Stimulated activated CD4-positive, alpha-beta T cell treated with anti-CD3 and anti-CD28 coated beads, Interleukin-15, amount 100 ng/mL, for 48 hours (primary cell): ENCODE data around the gene SCGB1D1.

Experiments used
- DNase-seq, 2 donors: peaks; one replicate each; pipeline ENCODE4 v3.0.0-alpha.2; 2020; ENCODE audit warnings: low read depth in 2 of 2

SCGB1D1 gene

GRCh38 chr11:62233730-62234129 lies 43.7 kb downstream of the SCGB1D1 start:
- DNase-seq, result no peak

GRCh38 chr11:62236187-62236586 lies 46.2 kb downstream of the SCGB1D1 start:
- DNase-seq, result no peak

GRCh38 chr11:62237499-62237898 lies 47.5 kb downstream of the SCGB1D1 start:
- no peak for DNase-seq

- no peak for DNase-seq
These were observed 48.1 kb downstream of the SCGB1D1 start for GRCh38 chr11:62238151-62238550.

- DNase-seq, result no peak
These were observed 51.1 kb downstream of the SCGB1D1 start for GRCh38 chr11:62241095-62241494.

GRCh38 chr11:62242021-62242420 lies 52.0 kb downstream of the SCGB1D1 start, which contains the start of gene SCGB1D2:
SCGB1D2 (plus strand) TSS chr11:62242239; CDS start chr11:62242308, 69 bp downstream.
- no peak for DNase-seq
